ENCODE data around the gene EPN2.
"Not testable (repeated sequence)": the region's sequence is repeated elsewhere in the genome, so short reads cannot be mapped to it uniquely, and the experiment has no call there.

EPN2 gene

GRCh38 chr17:19237139-19237388, at the start of gene EPN2:
Gene EPN2 (plus strand): TSS chr17:19237366. CDS start chr17:19283120, 45,754 bp downstream.
- DNase-seq (ENCODE audit: low spot score) = peak; percentile 31

DNA sequence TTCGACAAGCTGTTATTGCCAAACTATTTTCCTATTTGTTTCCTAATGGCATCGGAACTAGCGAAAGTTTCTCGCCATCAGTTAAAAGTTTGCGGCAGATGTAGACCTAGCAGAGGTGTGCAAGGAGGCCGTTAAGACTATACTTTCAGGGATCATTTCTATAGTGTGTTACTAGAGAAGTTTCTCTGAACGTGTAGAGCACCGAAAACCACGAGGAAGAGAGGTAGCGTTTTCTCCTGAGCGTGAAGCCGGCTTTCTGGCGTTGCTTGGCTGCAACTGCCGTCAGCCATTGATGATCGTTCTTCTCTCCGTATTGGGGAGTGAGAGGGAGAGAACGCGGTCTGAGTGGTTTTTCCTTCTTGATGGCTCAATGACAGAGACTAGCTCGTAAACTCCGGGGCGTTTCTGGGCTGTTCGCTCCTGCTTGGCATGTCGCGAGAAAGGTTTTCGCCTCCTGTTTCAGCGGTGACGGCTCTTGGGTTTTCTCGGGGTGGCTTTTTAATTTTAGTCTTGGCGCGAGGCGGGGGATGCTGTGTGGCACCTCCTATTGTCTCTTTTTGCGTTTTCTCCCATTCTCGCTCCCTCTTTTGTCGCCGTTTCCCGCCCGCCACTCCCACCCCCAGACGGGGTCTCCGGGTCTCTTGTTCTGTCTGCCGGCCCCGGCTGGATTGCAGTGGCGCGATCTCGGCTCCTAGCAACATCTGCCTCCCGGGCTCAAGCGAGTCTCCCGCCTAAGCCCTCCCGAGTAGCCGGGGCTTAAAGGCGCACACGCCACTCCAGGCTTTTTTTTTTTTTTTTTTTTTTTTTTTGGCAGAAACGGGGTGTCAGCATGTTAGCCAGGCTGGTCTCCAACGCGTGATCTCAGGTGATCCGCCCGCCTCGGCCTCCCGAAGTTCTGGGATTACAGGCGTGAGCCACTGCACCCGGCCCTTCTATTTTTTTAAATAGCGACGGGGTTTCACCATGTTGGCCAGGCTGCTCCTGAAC, 49.0 kb upstream of the EPN2 start:
- DNase-seq (ENCODE audit: low spot score) = not testable (repeated sequence)

DNA sequence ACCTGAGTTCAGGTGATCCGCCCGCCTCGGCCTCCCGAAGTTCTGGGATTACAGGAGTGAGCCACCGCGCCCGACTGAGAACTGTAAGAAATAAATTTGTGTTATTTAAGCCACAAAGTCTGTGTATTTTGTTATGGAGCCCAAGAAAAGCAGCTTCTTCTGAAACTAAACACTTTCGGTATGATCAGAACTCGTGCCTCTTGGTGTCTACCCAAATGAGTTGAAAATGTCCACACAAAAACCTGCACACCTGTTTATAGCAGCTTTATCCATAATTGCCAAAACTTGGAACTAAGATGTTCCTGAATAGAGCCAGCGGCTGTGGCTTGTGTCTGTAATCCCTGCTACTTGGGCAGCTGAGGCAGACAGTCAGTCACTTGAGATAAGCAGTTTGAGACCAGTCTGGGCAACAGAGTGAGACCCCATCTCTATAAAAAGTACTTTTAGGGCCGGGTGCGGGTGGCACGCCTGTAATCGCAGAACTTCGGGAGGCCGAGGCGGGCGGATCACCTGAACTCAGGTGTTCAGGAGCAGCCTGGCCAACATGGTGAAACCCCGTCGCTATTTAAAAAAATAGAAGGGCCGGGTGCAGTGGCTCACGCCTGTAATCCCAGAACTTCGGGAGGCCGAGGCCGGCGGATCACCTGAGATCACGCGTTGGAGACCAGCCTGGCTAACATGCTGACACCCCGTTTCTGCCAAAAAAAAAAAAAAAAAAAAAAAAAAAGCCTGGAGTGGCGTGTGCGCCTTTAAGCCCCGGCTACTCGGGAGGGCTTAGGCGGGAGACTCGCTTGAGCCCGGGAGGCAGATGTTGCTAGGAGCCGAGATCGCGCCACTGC, 48.1 kb upstream of the EPN2 start:
- not testable (repeated sequence) for DNase-seq (ENCODE audit: low spot score)

DNA sequence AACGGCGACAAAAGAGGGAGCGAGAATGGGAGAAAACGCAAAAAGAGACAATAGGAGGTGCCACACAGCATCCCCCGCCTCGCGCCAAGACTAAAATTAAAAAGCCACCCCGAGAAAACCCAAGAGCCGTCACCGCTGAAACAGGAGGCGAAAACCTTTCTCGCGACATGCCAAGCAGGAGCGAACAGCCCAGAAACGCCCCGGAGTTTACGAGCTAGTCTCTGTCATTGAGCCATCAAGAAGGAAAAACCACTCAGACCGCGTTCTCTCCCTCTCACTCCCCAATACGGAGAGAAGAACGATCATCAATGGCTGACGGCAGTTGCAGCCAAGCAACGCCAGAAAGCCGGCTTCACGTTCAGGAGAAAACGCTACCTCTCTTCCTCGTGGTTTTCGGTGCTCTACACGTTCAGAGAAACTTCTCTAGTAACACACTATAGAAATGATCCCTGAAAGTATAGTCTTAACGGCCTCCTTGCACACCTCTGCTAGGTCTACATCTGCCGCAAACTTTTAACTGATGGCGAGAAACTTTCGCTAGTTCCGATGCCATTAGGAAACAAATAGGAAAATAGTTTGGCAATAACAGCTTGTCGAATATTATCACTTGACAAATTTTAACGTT, 47.3 kb upstream of the EPN2 start:
- DNase-seq (ENCODE audit: low spot score) = not testable (repeated sequence)

GRCh38 chr17:19196382-19197204, 40.6 kb upstream of the EPN2 start:
- not testable (repeated sequence) for DNase-seq (ENCODE audit: low spot score)

GRCh38 chr17:19202448-19202847, 34.7 kb upstream of the EPN2 start:
- not testable (repeated sequence) for DNase-seq (ENCODE audit: low spot score)

DNA sequence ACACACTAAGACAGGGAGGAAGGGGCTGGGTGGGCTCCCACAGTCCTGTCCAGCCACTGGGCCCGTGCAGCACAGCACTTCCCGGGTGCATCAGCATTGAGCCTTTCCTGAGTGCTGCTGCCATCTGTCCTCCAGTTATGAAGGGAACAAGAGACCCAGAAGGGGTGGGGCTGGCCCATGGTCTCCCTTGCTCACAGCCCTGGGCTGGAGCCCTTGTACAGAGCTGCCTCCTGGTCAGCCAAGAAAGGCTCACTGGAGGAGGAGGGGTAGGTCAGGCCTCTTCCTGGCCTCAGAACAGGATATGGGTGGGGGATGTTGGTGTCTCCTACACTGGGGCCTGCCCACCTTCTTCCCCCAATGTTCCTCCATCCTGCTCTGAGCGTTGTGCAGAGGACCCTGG, 33.7 kb upstream of the EPN2 start:
- DNase-seq (ENCODE audit: low spot score) = not testable (repeated sequence)

DNA sequence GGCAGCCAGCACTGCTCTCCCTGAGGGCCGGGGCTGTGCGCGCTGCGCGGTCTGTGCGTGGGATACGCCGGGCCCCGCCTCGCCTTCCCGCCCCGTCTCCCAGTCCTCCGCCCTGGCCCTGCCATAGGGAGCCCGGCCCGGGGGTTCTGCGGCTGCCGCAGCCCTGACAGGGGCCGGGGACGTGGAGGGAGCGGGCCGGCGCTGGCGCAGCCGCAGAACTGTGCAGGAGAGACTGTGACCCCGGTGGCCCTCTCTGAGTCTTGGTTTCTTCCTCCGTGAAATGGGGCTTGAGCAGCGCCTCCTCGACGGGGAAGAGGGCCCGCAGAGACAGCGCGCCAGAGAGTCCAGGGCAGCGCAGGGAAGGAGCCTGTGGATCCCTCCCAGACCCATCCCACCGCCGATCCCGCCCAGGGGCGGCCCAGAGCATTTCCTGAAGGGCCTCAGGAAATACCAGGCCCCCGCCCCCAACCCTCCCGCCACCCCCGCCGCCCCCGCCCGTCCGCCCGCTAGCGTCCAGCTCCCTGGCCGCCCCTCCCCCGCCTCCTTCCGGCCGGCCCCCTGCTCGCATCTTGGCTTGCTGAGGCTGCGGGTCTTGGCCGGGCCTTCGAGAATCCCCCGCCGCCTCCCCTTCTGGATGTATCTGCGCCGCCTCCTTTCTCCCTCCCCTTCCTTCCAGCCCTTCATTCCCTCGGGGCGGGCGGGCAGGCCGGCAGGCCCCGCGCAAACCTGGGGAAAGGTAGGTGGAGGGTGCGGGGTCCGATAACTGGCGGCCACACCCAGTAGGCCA, 21.9 kb upstream of the EPN2 start:
- DNase-seq (ENCODE audit: low spot score) = not testable (repeated sequence)

DNA sequence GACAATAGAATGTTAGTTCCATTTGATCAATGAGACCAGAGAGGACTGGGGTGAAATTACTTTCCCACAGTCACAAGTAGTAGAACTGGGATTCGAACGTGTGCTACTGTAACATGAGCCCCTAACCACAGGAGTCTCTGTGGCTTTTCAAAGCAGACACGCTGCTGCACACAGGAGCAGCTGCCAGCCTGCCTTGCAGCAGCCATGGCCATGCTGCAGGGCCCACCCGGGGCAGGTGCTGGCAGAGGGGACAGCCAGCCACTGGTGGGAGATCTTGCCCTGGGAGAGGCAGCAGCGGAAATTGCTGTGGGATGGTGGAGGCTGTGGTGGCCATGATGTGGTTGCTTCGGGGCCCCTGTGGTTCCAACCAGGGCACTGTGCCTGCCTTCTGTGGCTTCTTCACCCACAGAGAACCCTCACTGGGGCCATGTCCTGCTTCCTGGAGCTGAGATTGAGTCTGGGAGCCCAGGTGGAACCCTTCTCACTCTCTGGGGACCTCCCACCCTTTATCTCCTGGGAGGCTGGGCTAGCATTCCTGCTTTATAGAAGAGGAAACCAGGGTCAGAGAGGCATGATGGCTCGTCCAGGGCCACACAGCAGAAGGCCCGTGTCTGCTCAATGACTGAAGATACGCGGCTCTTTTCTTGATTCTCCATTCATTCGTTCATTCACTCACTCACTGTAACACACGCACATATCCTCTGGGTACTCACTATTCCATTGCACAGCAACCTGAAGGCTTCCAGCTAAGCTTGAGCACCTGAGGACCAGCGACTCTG, 20.8 kb upstream of the EPN2 start:
- DNase-seq (ENCODE audit: low spot score) = not testable (repeated sequence)

DNA sequence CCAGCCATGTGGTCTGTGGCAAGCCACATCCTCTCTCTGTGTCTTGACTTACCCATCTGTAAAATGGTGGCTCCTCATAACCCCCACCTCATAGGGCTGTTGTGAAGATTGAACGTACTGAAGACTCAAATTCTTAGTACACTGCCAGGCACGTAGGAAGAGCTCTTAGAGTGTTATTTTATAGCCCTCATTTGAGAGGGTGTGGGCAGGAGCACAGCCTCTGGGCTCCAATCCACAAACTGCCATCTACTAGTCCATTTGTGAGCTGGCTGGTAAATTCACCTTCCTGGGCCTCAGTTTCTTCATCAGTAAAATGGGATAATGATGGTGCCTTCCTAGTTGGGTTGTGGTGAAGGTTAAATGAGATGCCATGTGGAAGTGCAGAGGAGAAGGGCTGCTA, 18.3 kb upstream of the EPN2 start:
- DNase-seq (ENCODE audit: low spot score) = not testable (repeated sequence)

- not testable (repeated sequence) for DNase-seq (ENCODE audit: low spot score)
These were observed 17.8 kb upstream of the EPN2 start for GRCh38 chr17:19219384-19219783.

DNA sequence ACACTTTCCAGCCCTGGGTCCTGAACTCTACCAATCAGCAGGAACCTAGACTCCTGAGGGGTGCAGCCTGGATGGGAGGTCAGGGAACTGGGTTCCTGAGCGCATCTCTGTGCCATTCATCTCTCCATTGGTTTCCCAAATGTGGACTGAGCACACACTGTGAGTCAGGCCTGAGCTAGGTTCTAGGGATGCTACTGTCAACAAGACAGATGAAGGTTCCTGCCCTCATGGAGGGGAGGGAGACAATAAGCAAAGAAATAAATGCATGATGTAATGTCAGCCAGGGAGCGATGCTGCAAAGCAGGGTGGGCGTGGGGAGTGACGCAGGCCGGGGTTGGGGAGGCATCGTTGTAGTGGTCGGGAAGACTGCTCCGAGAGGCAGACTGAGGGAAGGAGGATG, 17.0 kb upstream of the EPN2 start:
- DNase-seq (ENCODE audit: low spot score) = not testable (repeated sequence)

DNA sequence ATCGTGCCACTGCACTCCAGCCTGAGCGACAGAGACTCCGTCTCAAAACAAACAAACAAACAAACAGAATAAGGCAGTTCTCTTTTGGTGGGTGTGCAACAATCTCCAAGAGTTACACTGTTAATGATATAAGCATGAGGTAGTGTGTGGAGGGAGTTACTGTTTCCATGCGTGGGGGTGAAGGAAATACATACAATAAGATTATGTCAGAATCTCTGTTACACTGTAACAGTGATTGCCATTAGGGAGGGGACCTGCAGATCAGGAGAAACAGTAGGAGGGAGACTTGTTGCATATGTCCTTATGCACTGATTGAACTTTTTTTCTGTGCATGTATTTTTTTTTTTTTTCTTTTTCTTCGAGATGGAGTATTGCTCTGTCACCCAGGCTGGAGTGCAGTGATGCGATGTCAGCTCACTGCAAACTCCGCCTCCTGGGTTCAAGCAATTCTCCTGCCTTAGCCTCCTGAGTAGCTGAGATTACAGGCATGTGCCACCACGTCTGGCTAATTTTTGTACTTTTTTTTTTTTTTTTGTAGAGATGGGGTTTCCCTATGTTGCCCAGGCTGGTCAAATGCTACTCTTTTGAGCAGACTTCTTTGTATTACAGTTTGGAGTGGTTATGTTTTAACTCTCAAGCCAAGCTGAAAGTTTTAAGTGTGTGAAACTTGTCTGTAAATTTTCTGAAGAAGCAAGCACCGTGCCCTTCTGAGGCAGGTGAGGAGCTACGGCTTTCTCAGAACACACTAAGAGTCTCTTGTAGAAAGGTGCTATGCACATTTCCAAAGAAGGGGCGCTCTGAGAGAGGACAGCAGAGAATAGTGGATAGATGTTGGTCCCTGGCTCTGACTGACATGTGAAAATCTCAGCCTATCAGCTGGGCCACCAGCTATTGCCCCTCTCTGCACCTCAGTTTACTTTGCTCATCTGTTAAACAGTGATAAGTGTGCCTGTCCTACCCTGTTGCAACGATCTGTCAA, 10.3 kb upstream of the EPN2 start:
- not testable (repeated sequence) for DNase-seq (ENCODE audit: low spot score)

- not testable (repeated sequence) for DNase-seq (ENCODE audit: low spot score)
These were observed 2.5 kb upstream of the EPN2 start for GRCh38 chr17:19234676-19235075.

- DNase-seq (ENCODE audit: low spot score) = not testable (repeated sequence)
These were observed 621 bp upstream of the EPN2 start for GRCh38 chr17:19236351-19237138.

DNA sequence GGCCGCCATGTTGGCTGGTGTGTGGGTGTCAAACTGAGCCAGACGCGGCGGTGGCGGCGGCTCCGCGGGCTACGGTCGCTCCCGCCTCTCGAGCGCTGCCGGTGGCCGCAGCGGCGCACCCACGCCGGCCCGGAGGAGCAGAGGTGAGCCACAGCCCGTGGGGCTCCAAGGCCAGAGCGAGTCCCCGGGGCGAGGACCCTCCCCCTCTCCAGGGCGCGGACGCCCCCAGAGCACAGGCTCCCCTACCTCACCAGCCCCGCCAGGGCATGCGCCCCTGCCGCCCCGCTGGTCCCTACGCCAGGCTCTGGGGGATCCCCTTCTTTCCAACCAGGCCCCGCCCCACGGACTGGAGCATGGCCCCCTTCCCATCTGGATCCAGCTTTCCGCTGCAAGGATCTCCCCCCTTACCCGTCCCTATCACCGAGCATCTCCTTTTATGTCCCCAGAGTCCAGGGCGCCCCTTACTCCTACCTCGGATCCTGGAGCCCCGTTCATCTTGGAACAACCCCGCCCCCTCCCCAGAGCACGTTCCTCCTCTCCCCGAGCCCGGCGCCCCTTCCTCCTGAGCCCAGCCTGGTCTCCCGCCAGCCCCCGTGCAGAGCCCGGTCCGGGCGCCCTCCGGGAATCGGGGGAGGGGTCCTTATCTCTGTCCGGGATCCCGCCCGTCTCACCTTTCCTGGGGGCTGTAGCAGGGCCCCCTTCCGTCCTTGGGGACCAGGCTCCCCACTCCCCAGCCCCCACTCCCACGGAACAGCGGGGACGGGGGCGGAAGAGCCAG, 412 bp downstream of the EPN2 start:
- peak; percentile 29 for DNase-seq (ENCODE audit: low spot score)

- DNase-seq (ENCODE audit: low spot score) = no peak
These were observed 970 bp downstream of the EPN2 start for GRCh38 chr17:19238167-19238505.

All from NAMALWA (cell line).